Duodenal mucosa (tissue), 2 donors: ENCODE results near the gene SUZ12.
"Not testable (repeated sequence)": the region's sequence is repeated elsewhere in the genome, so short reads cannot be mapped to it uniquely, and the experiment has no call there.

ENCODE experiments used
- H3K27ac ChIP-seq: one replicate; pipeline ENCODE4 v1.7.0; 2013; ENCODE audit warnings: low read depth, low read length
- H3K27me3 ChIP-seq, 2 donors: one replicate each; pipeline ENCODE4 v1.7.0; 2013; ENCODE audit warnings: low read length in 2 of 2, control low read depth in 1 of 2; ENCODE audit not compliant: insufficient read depth in 2 of 2, control insufficient read depth in 1 of 2
- H3K36me3 ChIP-seq, 2 donors: one replicate each; pipeline ENCODE4 v1.7.0; 2013; ENCODE audit warnings: low read length in 2 of 2, control low read depth in 1 of 2; ENCODE audit not compliant: insufficient read depth in 2 of 2, control insufficient read depth in 1 of 2
- H3K4me1 ChIP-seq, 2 donors: one replicate each; pipeline ENCODE4 v1.7.0; 2013; ENCODE audit warnings: low read length in 2 of 2, control low read depth in 1 of 2; ENCODE audit not compliant: insufficient read depth in 2 of 2, control insufficient read depth in 1 of 2
- H3K4me3 ChIP-seq, 2 donors: one replicate each; pipeline ENCODE4 v1.7.0; 2013; ENCODE audit warnings: low read length in 2 of 2, low read depth in 1 of 2
- H3K9ac ChIP-seq, 2 donors: one replicate each; pipeline ENCODE4 v1.7.0; 2013; ENCODE audit warnings: low read length in 2 of 2, low read depth in 1 of 2
- H3K9me3 ChIP-seq, 2 donors: one replicate each; pipeline ENCODE4 v1.7.0; 2013; ENCODE audit warnings: low read length in 2 of 2, control low read depth in 1 of 2; ENCODE audit not compliant: control insufficient read depth in 1 of 2

SUZ12 gene

GRCh38 chr17:32007463-32008298 is 70.9 kb downstream of the SUZ12 start:
- Histone ChIP-seq H3K4me1 (peaks cover 4 to 17% of the 10 kb centered on the region in 2 donors), H3K27me3 (no peaks in the 10 kb centered on the region), H3K27ac (no peak overlapping the region), H3K4me3 (peak overlapping the region; percentile 92 to 96), H3K9ac (peak overlapping the region; percentile 80 to 87), H3K9me3 (no peaks in the 10 kb centered on the region), H3K36me3 (no peaks in the 10 kb centered on the region)

GRCh38 chr17:32009262-32009542 is 72.4 kb downstream of the SUZ12 start:
- Histone ChIP-seq H3K27ac (no peak overlapping the region), H3K9me3 (no peaks in the 10 kb centered on the region), H3K36me3 (no peaks in the 10 kb centered on the region), H3K4me3 (peak overlapping the region; percentile 92 to 96), H3K9ac (no peak overlapping the region), H3K4me1 (peaks cover 4 to 17% of the 10 kb centered on the region in 2 donors), H3K27me3 (no peaks in the 10 kb centered on the region)

GRCh38 chr17:32010114-32010513 is 73.3 kb downstream of the SUZ12 start:
- H3K27me3 ChIP-seq = no peaks in the 10 kb centered on the region
- peaks cover 6 to 17% of the 10 kb centered on the region in 2 donors for H3K4me1 ChIP-seq
- no peak overlapping the region for H3K27ac ChIP-seq
- H3K9me3 ChIP-seq = no peaks in the 10 kb centered on the region
- no peaks in the 10 kb centered on the region for H3K36me3 ChIP-seq
- H3K4me3 ChIP-seq = no peak overlapping the region
- no peak overlapping the region for H3K9ac ChIP-seq

GRCh38 chr17:32015245-32016013 is 78.6 kb downstream of the SUZ12 start:
- Histone ChIP-seq H3K27ac (no peak overlapping the region), H3K9ac (no peak overlapping the region), H3K27me3 (no peaks in the 10 kb centered on the region), H3K9me3 (no peaks in the 10 kb centered on the region), H3K36me3 (no peaks in the 10 kb centered on the region), H3K4me1 (peaks cover 0 to 5% of the 10 kb centered on the region in 2 donors), H3K4me3 (no peak overlapping the region)

- no peak overlapping the region for H3K4me3 ChIP-seq
- H3K27ac ChIP-seq = no peak overlapping the region
- peaks cover 0 to 4% of the 10 kb centered on the region in 2 donors for H3K36me3 ChIP-seq
- H3K27me3 ChIP-seq = no peaks in the 10 kb centered on the region
- no peak overlapping the region for H3K9ac ChIP-seq
- H3K4me1 ChIP-seq = peaks cover 0 to 5% of the 10 kb centered on the region in 2 donors
- H3K9me3 ChIP-seq = no peaks in the 10 kb centered on the region
These were observed 79.4 kb downstream of the SUZ12 start for GRCh38 chr17:32016231-32016630.

- Histone ChIP-seq H3K27me3 (no peaks in the 10 kb centered on the region), H3K4me3 (no peak overlapping the region), H3K4me1 (peaks cover 0 to 5% of the 10 kb centered on the region in 2 donors), H3K27ac (no peak overlapping the region), H3K36me3 (peaks cover 0 to 11% of the 10 kb centered on the region in 2 donors), H3K9me3 (no peaks in the 10 kb centered on the region), H3K9ac (no peak overlapping the region)
These were observed 82.4 kb downstream of the SUZ12 start for GRCh38 chr17:32019228-32019627.

- H3K36me3 ChIP-seq = peaks cover 0 to 11% of the 10 kb centered on the region in 2 donors
- no peaks in the 10 kb centered on the region for H3K27me3 ChIP-seq
- no peak overlapping the region for H3K9ac ChIP-seq
- no peak overlapping the region for H3K27ac ChIP-seq
- no peak overlapping the region for H3K4me3 ChIP-seq
- H3K9me3 ChIP-seq = no peaks in the 10 kb centered on the region
- no peaks in the 10 kb centered on the region for H3K4me1 ChIP-seq
These were observed 84.3 kb downstream of the SUZ12 start for GRCh38 chr17:32020943-32021614.

- H3K4me1 ChIP-seq = no peaks in the 10 kb centered on the region
- H3K27me3 ChIP-seq = no peaks in the 10 kb centered on the region
- no peak overlapping the region for H3K4me3 ChIP-seq
- peaks cover 0 to 11% of the 10 kb centered on the region in 2 donors for H3K36me3 ChIP-seq
- H3K9me3 ChIP-seq = no peaks in the 10 kb centered on the region
- no peak overlapping the region for H3K9ac ChIP-seq
- no peak overlapping the region for H3K27ac ChIP-seq
These were observed 84.8 kb downstream of the SUZ12 start for GRCh38 chr17:32021615-32021955.

- H3K27me3 ChIP-seq, H3K4me3 ChIP-seq, H3K27ac ChIP-seq, H3K9ac ChIP-seq, H3K4me1 ChIP-seq, H3K9me3 ChIP-seq: not testable (repeated sequence)
- H3K36me3 ChIP-seq = peaks cover 0 to 16% of the 10 kb centered on the region in 2 donors
These were observed 85.7 kb downstream of the SUZ12 start for GRCh38 chr17:32022554-32022953.

GRCh38 chr17:32027271-32027670 is 90.5 kb downstream of the SUZ12 start:
- H3K4me3 ChIP-seq, H3K27me3 ChIP-seq, H3K9ac ChIP-seq, H3K27ac ChIP-seq, H3K4me1 ChIP-seq, H3K36me3 ChIP-seq, H3K9me3 ChIP-seq: not testable (repeated sequence)
